SK-N-SH treated with all-trans-retinoic acid at 6 μM for 48 hours (cell line): ENCODE results near the gene NBAS.

ENCODE experiments used
- ATAC-seq: fragments of 200-7000 bp; cut with Tn5 transposase; 3 replicates; pipeline ENCODE4 v1.9.1; 2020; ENCODE audit warnings: mild to moderate bottlenecking, moderate library complexity
- BACH2 ChIP-seq: fragments of 250-450 bp; sonication (Bioruptor Pico); IDR thresholded peaks from 2 replicates; pipeline ENCODE4 v1.9.0; 2021; ENCODE audit warnings: mild to moderate bottlenecking, borderline replicate concordance
- CREB5 ChIP-seq: fragments of 250-450 bp; sonication (Bioruptor Pico); IDR thresholded peaks from 2 replicates; pipeline ENCODE4 v1.5.1; 2020; ENCODE audit warnings: low read depth, mild to moderate bottlenecking, moderate library complexity
- CSDC2 ChIP-seq: fragments of 250-450 bp; sonication (Bioruptor Pico); IDR thresholded peaks from 2 replicates; pipeline ENCODE4 v1.5.0; 2020; ENCODE audit warnings: mild to moderate bottlenecking, moderate library complexity
- CSRNP3 ChIP-seq: fragments of 250-450 bp; sonication (Bioruptor Pico); IDR thresholded peaks from 2 replicates; pipeline ENCODE4 v1.5.1; 2021; ENCODE audit warnings: mild to moderate bottlenecking, moderate library complexity
- ESRRG ChIP-seq: fragments of 250-450 bp; sonication (Bioruptor Pico); IDR thresholded peaks from 2 replicates; pipeline ENCODE4 v1.6.1; 2021; ENCODE audit warnings: mild to moderate bottlenecking
- GLIS3 ChIP-seq: fragments of 250-450 bp; sonication (Bioruptor Pico); IDR thresholded peaks from 2 replicates; pipeline ENCODE4 v1.5.0; 2020; ENCODE audit warnings: mild to moderate bottlenecking, moderate library complexity
- ISL1 ChIP-seq: fragments of 250-450 bp; sonication (Bioruptor Pico); IDR thresholded peaks from 2 replicates; pipeline ENCODE4 v2.1.2; 2022; ENCODE audit warnings: mild to moderate bottlenecking, moderate library complexity
- OSR1 ChIP-seq: fragments of 250-450 bp; sonication (Bioruptor Pico); IDR thresholded peaks from 2 replicates; pipeline ENCODE4 v1.8.0; 2022; ENCODE audit warnings: moderate library complexity, mild to moderate bottlenecking, inconsistent platforms
- PATZ1 ChIP-seq: fragments of 250-450 bp; sonication (Bioruptor Pico); IDR thresholded peaks from 2 replicates; pipeline ENCODE4 v1.8.0; 2020; ENCODE audit warnings: mild to moderate bottlenecking, moderate library complexity, borderline replicate concordance
- POU6F1 ChIP-seq: fragments of 250-450 bp; sonication (Bioruptor Pico); IDR thresholded peaks from 2 replicates; pipeline ENCODE4 v1.8.0; 2021; ENCODE audit warnings: low read depth, mild to moderate bottlenecking, moderate library complexity, borderline replicate concordance
- SNAI2 ChIP-seq: fragments of 250-450 bp; sonication (Bioruptor Pico); IDR thresholded peaks from 2 replicates; pipeline ENCODE4 v1.5.0; 2020; ENCODE audit warnings: mild to moderate bottlenecking, moderate library complexity
- TCF4 ChIP-seq: fragments of 250-450 bp; sonication (Bioruptor Pico); IDR thresholded peaks from 2 replicates; pipeline ENCODE4 v1.8.0; 2021; ENCODE audit warnings: mild to moderate bottlenecking, moderate library complexity, borderline replicate concordance
- TOX ChIP-seq: fragments of 250-450 bp; sonication (Bioruptor Pico); IDR thresholded peaks from 2 replicates; pipeline ENCODE4 v1.8.0; 2021; ENCODE audit warnings: mild to moderate bottlenecking, moderate library complexity, borderline replicate concordance
- TSHZ2 ChIP-seq: fragments of 250-450 bp; sonication (Bioruptor Pico); IDR thresholded peaks from 2 replicates; pipeline ENCODE4 v1.5.0; 2020; ENCODE audit warnings: mild to moderate bottlenecking, moderate library complexity
- ZFP30 ChIP-seq: fragments of 450-650 bp; formaldehyde crosslinking; IDR thresholded peaks from 2 replicates; pipeline ENCODE4 v1.5.0; 2022; ENCODE audit warnings: mild to moderate bottlenecking, moderate library complexity
- ZNF565 ChIP-seq: fragments of 450-650 bp; formaldehyde crosslinking; conservative IDR thresholded peaks from 2 replicates; pipeline ENCODE4 v1.5.0; 2020; ENCODE audit warnings: low read depth, mild to moderate bottlenecking, moderate library complexity
- ZNF70 ChIP-seq: fragments of 450-650 bp; formaldehyde crosslinking; IDR thresholded peaks from 2 replicates; pipeline ENCODE4 v1.5.0; 2020; ENCODE audit warnings: mild to moderate bottlenecking, moderate library complexity
- ZNF8 ChIP-seq: fragments of 450-650 bp; formaldehyde crosslinking; IDR thresholded peaks from 2 replicates; pipeline ENCODE4 v1.5.0; 2020; ENCODE audit warnings: mild to moderate bottlenecking, moderate library complexity

The NBAS gene

GRCh38 chr2:15284614-15285013, 276.5 kb downstream of the NBAS start (continued):
- no peak for TF ChIP-seq PATZ1 (CRISPR knock-in tag)
- TF ChIP-seq, all 23 proteins: peak for 0

- TF ChIP-seq CREB5 (CRISPR knock-in tag), result no peak
- TF ChIP-seq TSHZ2 (CRISPR knock-in tag), result no peak
- TF ChIP-seq OSR1, result no peak
- no peak for TF ChIP-seq POU6F1
- no peak for TF ChIP-seq SNAI2
- no peak for TF ChIP-seq ZNF8 (CRISPR knock-in tag)
- TF ChIP-seq PATZ1 (CRISPR knock-in tag), result no peak
- TF ChIP-seq CSRNP3 (CRISPR knock-in tag), result no peak
- no peak for TF ChIP-seq ESRRG (CRISPR knock-in tag)
- TF ChIP-seq GLIS3, result no peak
- no peak for TF ChIP-seq BACH2 (CRISPR knock-in tag)
- ATAC-seq, result no peak
Observed at GRCh38 chr2:15281681-15282080, 279.5 kb downstream of the NBAS start.

- ATAC-seq, result no peak
- TF ChIP-seq CSRNP3 (CRISPR knock-in tag) (no peak), ISL1 (no peak), ZNF565 (no peak), CSDC2 (CRISPR knock-in tag) (no peak), BACH2 (CRISPR knock-in tag) (no peak), TOX (CRISPR knock-in tag) (no peak), POU6F1 (no peak), ESRRG (CRISPR knock-in tag) (no peak), CREB5 (CRISPR knock-in tag) (no peak), ZNF70 (CRISPR knock-in tag) (no peak), ZFP30 (CRISPR knock-in tag) (no peak), ZNF8 (CRISPR knock-in tag) (no peak), TCF4 (no peak)
Observed at GRCh38 chr2:15279201-15279876, 281.8 kb downstream of the NBAS start.
